ENCODE results near the gene CDK4. TPM values are rescaled to one million over a fixed set of nuclear protein-coding genes. Genes with fewer than 3 reads are reported as not detected.

The CDK4 gene
- total RNA-seq, 4 donors from 2014 or later, result 38.5 to 77.4 (median 54.6) TPM

DNA sequence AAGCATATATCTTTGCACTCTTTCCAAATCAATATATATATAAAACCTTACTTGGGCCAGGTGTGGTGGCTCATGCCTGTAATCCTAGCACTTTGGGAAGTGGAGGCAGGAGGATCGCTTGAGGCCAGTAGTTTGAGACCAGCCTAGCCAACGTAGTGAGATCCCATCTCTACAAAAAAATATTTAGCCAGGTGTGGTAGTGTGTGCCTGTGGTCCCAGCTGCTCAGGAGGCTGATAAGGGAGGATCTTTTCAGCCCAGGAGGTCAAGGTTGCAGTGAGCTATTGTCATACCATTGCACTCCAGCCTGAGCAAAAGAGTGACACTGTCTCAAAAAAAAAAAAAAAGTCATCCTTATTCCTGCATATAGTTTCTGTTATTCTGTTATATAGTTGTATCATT, 43.8 kb downstream of the CDK4 start:
- intact Hi-C loops (cut with DNase I; ENCODE audit: low total_unique reads), result no loop called here
- 94 to 100% methylated on average over 2 of the region's 2 CpGs for whole genome bisulfite sequencing, 2 donors
- no peak overlapping the region for H3K4me3 ChIP-seq (ENCODE audit: low read depth, poor library complexity, severe bottlenecking)
- TF ChIP-seq POLR2A (IDR thresholded peaks at IDR 0.05), result no peak
- no peak for TF ChIP-seq CTCF (IDR thresholded peaks at IDR 0.05)
- no peak for DNase-seq (ENCODE audit: low spot score in 2 of 2)

GRCh38 chr12:57707250-57707649, 44.9 kb downstream of the CDK4 start:
- WGBS, 2 donors, result 82 to 91% methylated on average over 3 of the region's 3 CpGs
- DNase-seq (ENCODE audit: low spot score in 2 of 2), result no peak
- intact Hi-C loops (cut with DNase I; ENCODE audit: low total_unique reads), result no loop called here

GRCh38 chr12:57700317-57700716, 51.8 kb downstream of the CDK4 start:
- TF ChIP-seq CTCF (IDR thresholded peaks at IDR 0.05) (no peak), POLR2A (IDR thresholded peaks at IDR 0.05) (no peak)
- intact Hi-C loops (cut with DNase I; ENCODE audit: low total_unique reads), result no loop called here
- WGBS, 2 donors, result 94 to 97% methylated on average over 2 of the region's 2 CpGs
- no peak overlapping the region for H3K4me3 ChIP-seq (ENCODE audit: low read depth, poor library complexity, severe bottlenecking)
- DNase-seq (ENCODE audit: low spot score in 2 of 2), result no peak

More at GRCh38 chr12:57707250-57707649, 44.9 kb downstream of the CDK4 start:
- TF ChIP-seq CTCF (IDR thresholded peaks at IDR 0.05), result no peak
- no peak for TF ChIP-seq POLR2A (IDR thresholded peaks at IDR 0.05)
- H3K4me3 ChIP-seq (ENCODE audit: low read depth, poor library complexity, severe bottlenecking), result no peak overlapping the region

DNA sequence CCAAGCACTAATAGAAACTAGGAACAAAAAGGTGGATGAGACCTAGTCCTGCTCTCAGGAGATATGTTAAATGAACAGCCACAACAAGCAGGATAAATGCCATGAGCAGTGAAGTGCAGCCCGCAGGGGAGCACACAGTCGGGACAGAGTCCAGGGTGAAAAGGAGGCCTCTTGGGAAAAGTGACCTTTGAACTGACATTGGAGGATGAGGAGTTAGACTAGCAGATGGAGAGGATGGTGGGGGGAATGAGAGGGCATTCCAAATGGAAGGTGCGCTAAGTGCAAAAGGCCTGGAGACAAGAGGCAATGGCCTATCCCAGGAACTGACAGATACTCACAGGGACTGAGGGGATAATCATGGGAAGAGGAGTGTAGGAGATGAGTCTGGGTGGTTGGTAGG, 53.7 kb downstream of the CDK4 start:
- no peak overlapping the region for H3K4me3 ChIP-seq (ENCODE audit: low read depth, poor library complexity, severe bottlenecking)
- 94 to 98% methylated on average over 3 of the region's 3 CpGs for WGBS, 2 donors
- intact Hi-C loops (cut with DNase I; ENCODE audit: low total_unique reads), result no loop called here
- TF ChIP-seq CTCF (IDR thresholded peaks at IDR 0.05) (no peak), POLR2A (IDR thresholded peaks at IDR 0.05) (no peak)
- DNase-seq (ENCODE audit: low spot score in 2 of 2), result no peak

Small RNA genes within 50 kb of the gene (microRNA-seq; reads per million reads assigned to microRNA genes)
- gene MIR6759 (ENCODE audit: borderline number of aligned reads in 1 of 2, borderline replicate concordance in 2 of 2), result 0 reads per million in 2 donors

Other genes starting within 250 kb of the CDK4 start
- gene DDIT3, start 231.8 kb downstream of the CDK4 start, total RNA-seq, result 10 to 100 TPM; 27.6 to 58.2 (median 41.6) TPM
- 10 to 100 TPM; 13.8 to 50.4 (median 26.5) TPM for gene MBD6, start 229.5 kb downstream of the CDK4 start, total RNA-seq
- gene DCTN2, start 205.1 kb downstream of the CDK4 start, total RNA-seq, result 100 to 1,000 TPM; 166 to 257 (median 181) TPM
- 1 to 10 TPM in 1 of 4 donors, under 1 TPM in 3; 0.08 to 1.2 (median 0.23) TPM for gene KIF5A, start 202.3 kb downstream of the CDK4 start, total RNA-seq
- gene PIP4K2C, start 161.1 kb downstream of the CDK4 start, total RNA-seq, result 10 to 100 TPM; 29.1 to 48.9 (median 39.1) TPM
- gene DTX3, start 147.5 kb downstream of the CDK4 start, total RNA-seq, result 10 to 100 TPM in 2 of 4 donors, 1 to 10 TPM in 2; 6.1 to 17.4 (median 11.4) TPM
- 10 to 100 TPM in 1 of 4 donors, 1 to 10 TPM in 3; 3.8 to 10.3 (median 6.9) TPM for gene ARHGEF25, start 140.9 kb downstream of the CDK4 start, total RNA-seq
- 1 to 10 TPM in 1 of 4 donors, under 1 TPM in 3; 0.19 to 1.7 (median 0.26) TPM for gene B4GALNT1, start 119.1 kb downstream of the CDK4 start, total RNA-seq
- gene OS9, start 58.2 kb downstream of the CDK4 start, total RNA-seq, result 100 to 1,000 TPM; 195 to 265 (median 205) TPM
- gene AGAP2, start 13.6 kb downstream of the CDK4 start, total RNA-seq, result 1 to 10 TPM in 3 of 4 donors, under 1 TPM in 1; 0.55 to 1.6 (median 1.3) TPM
- 10 to 100 TPM; 44.9 to 76.4 (median 54.7) TPM for gene TSPAN31, start 7.3 kb downstream of the CDK4 start, total RNA-seq
- gene MARCHF9, start 2.8 kb upstream of the CDK4 start, total RNA-seq, result 10 to 100 TPM; 10.6 to 16.6 (median 12.8) TPM
- gene CYP27B1, start 14.8 kb upstream of the CDK4 start, total RNA-seq, result 1 to 10 TPM in 3 of 4 donors, under 1 TPM in 1; 0.72 to 6.4 (median 1.7) TPM
- gene METTL1, start 19.8 kb upstream of the CDK4 start, total RNA-seq, result 10 to 100 TPM in 3 of 4 donors, 1 to 10 TPM in 1; 5.9 to 13.5 (median 11.0) TPM
- gene EEF1AKMT3, start 20.3 kb upstream of the CDK4 start, total RNA-seq, result 10 to 100 TPM in 2 of 4 donors, 1 to 10 TPM in 2; 6.3 to 13.2 (median 9.9) TPM
- gene TSFM, start 30.5 kb upstream of the CDK4 start, total RNA-seq, result 10 to 100 TPM; 29.6 to 41.6 (median 34.5) TPM
- gene AVIL, start 66.4 kb upstream of the CDK4 start, total RNA-seq, result 1 to 10 TPM; 1.6 to 4.6 (median 2.8) TPM
- 100 to 1,000 TPM; 129 to 174 (median 169) TPM for gene CTDSP2, start 94.4 kb upstream of the CDK4 start, total RNA-seq
- 10 to 100 TPM in 2 of 4 donors, 1 to 10 TPM in 2; 3.0 to 14.3 (median 10.8) TPM for gene ATP23, start 189.3 kb upstream of the CDK4 start, total RNA-seq

Measured in lower leg skin (tissue), 4 donors.